Esophagus muscularis mucosa (tissue), 4 donors: ENCODE measurements around the gene GRWD1. TPM values are rescaled to one million over a fixed set of nuclear protein-coding genes. Genes with fewer than 3 reads are reported as not detected.

ENCODE experiments used
- DNase-seq: peaks from one replicate; pipeline ENCODE4 v3.0.0-alpha.2; 2017; ENCODE audit errors: extremely low spot score
- H3K27ac ChIP-seq, 4 donors: fragments of 200-600 bp; sonication (generic); replicated peaks in 1 of 4; 1 replicate in 3 of 4; 2 replicates in 1 of 4; pipeline ENCODE4 v1.5.1; 2016 to 2019; ENCODE audit warnings: mild to moderate bottlenecking in 1 of 4
- H3K27me3 ChIP-seq, 4 donors: fragments of 200-600 bp; sonication (generic); one replicate each; pipeline versions ENCODE4 v1.5.1 to v1.6.0; 2016 to 2019
- H3K36me3 ChIP-seq, 4 donors: fragments of 200-600 bp; sonication (generic); one replicate each; pipeline ENCODE4 v1.5.1; 2016 to 2019
- H3K4me1 ChIP-seq, 4 donors: fragments of 200-600 bp; sonication (generic); one replicate each; pipeline ENCODE4 v1.5.1; 2016 to 2019
- H3K4me3 ChIP-seq, 4 donors: fragments of 200-600 bp; sonication (generic); 1 replicate in 2 of 4; 2 replicates in 2 of 4; pipeline ENCODE4 v1.5.1; 2016 to 2019; ENCODE audit warnings: mild to moderate bottlenecking in 4 of 4, moderate library complexity in 1 of 4
- H3K9me3 ChIP-seq, 4 donors: fragments of 200-600 bp; sonication (generic); 1 replicate in 3 of 4; 2 replicates in 1 of 4; pipeline ENCODE4 v1.5.1; 2016 to 2019
- CTCF ChIP-seq, 3 experiments: fragments of 200-600 bp in 2 of 3; fragments of 450-650 bp in 1 of 3; sonication (generic) in 2 of 3; IDR thresholded peaks; one replicate each; pipeline ENCODE4 v1.5.1; 2017 to 2019; ENCODE audit warnings: antibody characterized with exemption in 3 of 3, mild to moderate bottlenecking in 2 of 3, moderate library complexity in 1 of 3
- EP300 ChIP-seq: sonication (generic); formaldehyde crosslinking; IDR thresholded peaks from one replicate; pipeline ENCODE4 v1.6.1; 2017; ENCODE audit warnings: antibody characterized with exemption
- POLR2A ChIP-seq: fragments of 450-650 bp; IDR thresholded peaks from one replicate; pipeline ENCODE4 v1.6.1; 2017; ENCODE audit warnings: antibody characterized with exemption, moderate library complexity, mild to moderate bottlenecking, low read depth
- POLR2AphosphoS5 ChIP-seq, 2 donors: sonication (generic); formaldehyde crosslinking; IDR thresholded peaks; one replicate each; pipeline ENCODE4 v1.6.1; 2017; ENCODE audit warnings: antibody characterized with exemption in 2 of 2
- WGBS: methylation state at CpG from one replicate; pipeline ENCODE4 v1.1.5; 2018; 5-methylcytosine and 5-hydroxymethylcytosine counted together
- intact Hi-C: fragments of 100-400 bp; cut with DNase I; formaldehyde crosslinking; loops from one replicate; pipeline ENCODE4 v1.15.1; 2023
- total RNA-seq, 4 donors: library from RNA; depleted of rRNA; stranded (reverse); fragments of >200 nt; gene quantifications; one replicate each; pipeline versions ENCODE4 v1.1.0 to v1.2.1, GENCODE V29; 2016

GRWD1 gene
- total RNA-seq, 4 donors from 2014 or later, result 19.5 to 42.9 (median 31.7) TPM

- Histone ChIP-seq H3K9me3 (no peaks in the 10 kb centered on the region), H3K27me3 (no peaks in the 10 kb centered on the region), H3K27ac (no peak overlapping the region), H3K4me3 (no peak overlapping the region), H3K4me1 (no peaks in the 10 kb centered on the region), H3K36me3 (peaks cover 8 to 53% (median 39%) of the 10 kb centered on the region in 4 donors)
- WGBS, result 83% methylated on average over 2 of the region's 2 CpGs
- no peak for DNase-seq
- intact Hi-C loops, result no loop called here
- no peak for TF ChIP-seq EP300
- TF ChIP-seq CTCF (IDR thresholded peaks at IDR 0.05), result no peak
- TF ChIP-seq POLR2A, result no peak
- no peak for TF ChIP-seq POLR2AphosphoS5 (IDR thresholded peaks at IDR 0.05)
Measured at GRCh38 chr19:48458016-48458415, 12.2 kb downstream of the GRWD1 start.

- peaks cover 0 to 19% (median 5%) of the 10 kb centered on the region in 4 donors for H3K36me3 ChIP-seq
- no peaks in the 10 kb centered on the region for H3K9me3 ChIP-seq
- 91% methylated on average over 9 of the region's 36 CpGs for WGBS
- H3K27me3 ChIP-seq, result no peaks in the 10 kb centered on the region
- intact Hi-C loops, result no loop called here
- DNase-seq, result no peak
- no peak overlapping the region for H3K4me3 ChIP-seq
- TF ChIP-seq POLR2AphosphoS5 (IDR thresholded peaks at IDR 0.05) (no peak), POLR2A (no peak), CTCF (IDR thresholded peaks at IDR 0.05) (no peak), EP300 (no peak)
- no peak overlapping the region for H3K27ac ChIP-seq
- H3K4me1 ChIP-seq, result no peaks in the 10 kb centered on the region
Measured at GRCh38 chr19:48461651-48461981, 15.8 kb downstream of the GRWD1 start.

GRCh38 chr19:48461982-48462655 lies 16.3 kb downstream of the GRWD1 start:
- no peak for DNase-seq
- intact Hi-C loops, result no loop called here
- WGBS, result 71% methylated on average over 52 of the region's 62 CpGs
- H3K4me1 ChIP-seq, result no peaks in the 10 kb centered on the region
- TF ChIP-seq POLR2A, result no peak
- no peak for TF ChIP-seq CTCF (IDR thresholded peaks at IDR 0.05)
- no peak for TF ChIP-seq EP300
- no peak for TF ChIP-seq POLR2AphosphoS5 (IDR thresholded peaks at IDR 0.05)
- peaks cover 0 to 14% (median under 1%) of the 10 kb centered on the region in 4 donors for H3K36me3 ChIP-seq
- no peaks in the 10 kb centered on the region for H3K9me3 ChIP-seq
- H3K4me3 ChIP-seq, result no peak overlapping the region
- H3K27ac ChIP-seq, result no peak overlapping the region
- H3K27me3 ChIP-seq, result no peaks in the 10 kb centered on the region

- H3K27ac ChIP-seq, result no peak overlapping the region
- peaks cover 9 to 13% (median 11%) of the 10 kb centered on the region in 4 donors for H3K4me1 ChIP-seq
- intact Hi-C loops, result no loop called here
- no peak for TF ChIP-seq POLR2A
- no peak for TF ChIP-seq CTCF (IDR thresholded peaks at IDR 0.05)
- no peak for TF ChIP-seq EP300
- no peak for TF ChIP-seq POLR2AphosphoS5 (IDR thresholded peaks at IDR 0.05)
- H3K4me3 ChIP-seq, result no peak overlapping the region
- 100% methylated on average over 1 of the region's 1 CpG for WGBS
- H3K36me3 ChIP-seq, result peaks cover 0 to 12% (median 1%) of the 10 kb centered on the region in 4 donors
- no peak for DNase-seq
- H3K27me3 ChIP-seq, result no peaks in the 10 kb centered on the region
- no peaks in the 10 kb centered on the region for H3K9me3 ChIP-seq
Measured at GRCh38 chr19:48465215-48465614, 19.4 kb downstream of the GRWD1 start.
